Measurements from ENCODE around the gene MCCD1.
A peak's percentile ranks its signal among the peaks of the same experiment; 100 is the strongest.

The MCCD1 gene

DNA sequence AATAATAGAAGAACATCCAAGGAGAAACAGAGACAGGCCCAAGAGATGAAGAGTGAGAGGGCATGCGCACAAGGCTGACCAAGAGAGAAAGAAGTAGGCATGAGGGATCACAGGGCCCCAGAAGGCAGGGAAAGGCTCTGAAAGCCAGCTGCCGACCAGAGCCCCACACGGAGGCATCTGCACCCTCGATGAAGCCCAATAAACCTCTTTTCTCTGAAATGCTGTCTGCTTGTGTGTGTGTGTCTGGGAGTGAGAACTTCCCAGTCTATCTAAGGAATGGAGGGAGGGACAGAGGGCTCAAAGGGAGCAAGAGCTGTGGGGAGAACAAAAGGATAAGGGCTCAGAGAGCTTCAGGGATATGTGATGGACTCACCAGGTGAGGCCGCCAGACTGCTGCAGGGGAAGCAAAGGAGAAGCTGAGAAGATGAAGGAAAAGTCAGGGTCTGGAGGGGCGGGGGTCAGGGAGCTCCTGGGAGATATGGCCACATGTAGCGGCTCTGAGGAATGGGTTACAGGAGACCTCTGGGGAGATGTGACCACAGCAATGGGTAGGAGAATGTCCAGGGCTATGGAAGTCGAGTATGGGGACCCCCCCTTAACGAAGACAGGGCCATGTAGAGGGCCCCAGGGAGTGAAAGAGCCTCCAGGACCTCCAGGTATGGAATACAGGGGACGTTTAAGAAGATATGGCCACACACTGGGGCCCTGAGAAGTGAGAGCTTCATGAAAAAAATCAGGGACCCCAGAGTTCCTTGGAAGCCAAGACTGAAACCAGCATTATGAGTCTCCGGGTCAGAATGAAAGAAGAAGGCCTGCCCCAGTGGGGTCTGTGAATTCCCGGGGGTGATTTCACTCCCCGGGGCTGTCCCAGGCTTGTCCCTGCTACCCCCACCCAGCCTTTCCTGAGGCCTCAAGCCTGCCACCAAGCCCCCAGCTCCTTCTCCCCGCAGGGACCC lies 45.6 kb downstream of the MCCD1 start:
- peak overlapping the region; percentile 90 for H3K4me3 ChIP-seq (replicated peaks; ENCODE audit: low read depth, low read length)
- H3K36me3 ChIP-seq (ENCODE audit: control insufficient read depth, insufficient read depth, low read length): peaks cover 11% of the 10 kb centered on the region
- DNase-seq (ENCODE audit: extremely low read depth, insufficient read length): no peak
- H3K27me3 ChIP-seq (replicated peaks; ENCODE audit: control insufficient read depth, insufficient read depth, low read length): no peaks in the 10 kb centered on the region
- TF ChIP-seq, protein P1, sequence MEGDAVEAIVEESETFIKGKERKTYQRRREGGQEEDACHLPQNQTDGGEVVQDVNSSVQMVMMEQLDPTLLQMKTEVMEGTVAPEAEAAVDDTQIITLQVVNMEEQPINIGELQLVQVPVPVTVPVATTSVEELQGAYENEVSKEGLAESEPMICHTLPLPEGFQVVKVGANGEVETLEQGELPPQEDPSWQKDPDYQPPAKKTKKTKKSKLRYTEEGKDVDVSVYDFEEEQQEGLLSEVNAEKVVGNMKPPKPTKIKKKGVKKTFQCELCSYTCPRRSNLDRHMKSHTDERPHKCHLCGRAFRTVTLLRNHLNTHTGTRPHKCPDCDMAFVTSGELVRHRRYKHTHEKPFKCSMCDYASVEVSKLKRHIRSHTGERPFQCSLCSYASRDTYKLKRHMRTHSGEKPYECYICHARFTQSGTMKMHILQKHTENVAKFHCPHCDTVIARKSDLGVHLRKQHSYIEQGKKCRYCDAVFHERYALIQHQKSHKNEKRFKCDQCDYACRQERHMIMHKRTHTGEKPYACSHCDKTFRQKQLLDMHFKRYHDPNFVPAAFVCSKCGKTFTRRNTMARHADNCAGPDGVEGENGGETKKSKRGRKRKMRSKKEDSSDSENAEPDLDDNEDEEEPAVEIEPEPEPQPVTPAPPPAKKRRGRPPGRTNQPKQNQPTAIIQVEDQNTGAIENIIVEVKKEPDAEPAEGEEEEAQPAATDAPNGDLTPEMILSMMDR (IDR thresholded peaks at IDR 0.05; ENCODE audit: insufficient read depth, low read length, poor library complexity, severe bottlenecking): peak; percentile 37

DNA sequence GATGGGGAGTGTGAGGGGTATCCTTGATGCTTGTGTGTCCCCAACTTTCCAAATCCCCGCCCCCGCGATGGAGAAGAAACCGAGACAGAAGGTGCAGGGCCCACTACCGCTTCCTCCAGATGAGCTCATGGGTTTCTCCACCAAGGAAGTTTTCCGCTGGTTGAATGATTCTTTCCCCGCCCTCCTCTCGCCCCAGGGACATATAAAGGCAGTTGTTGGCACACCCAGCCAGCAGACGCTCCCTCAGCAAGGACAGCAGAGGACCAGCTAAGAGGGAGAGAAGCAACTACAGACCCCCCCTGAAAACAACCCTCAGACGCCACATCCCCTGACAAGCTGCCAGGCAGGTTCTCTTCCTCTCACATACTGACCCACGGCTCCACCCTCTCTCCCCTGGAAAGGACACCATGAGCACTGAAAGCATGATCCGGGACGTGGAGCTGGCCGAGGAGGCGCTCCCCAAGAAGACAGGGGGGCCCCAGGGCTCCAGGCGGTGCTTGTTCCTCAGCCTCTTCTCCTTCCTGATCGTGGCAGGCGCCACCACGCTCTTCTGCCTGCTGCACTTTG lies 46.7 kb downstream of the MCCD1 start, which contains the start of gene TNF:
TSS of gene TNF (plus strand) at position 231 of the 567 bp plus-strand sequence. CDS start at position 408, 177 bp downstream.
- Histone ChIP-seq H3K4me3 (replicated peaks; ENCODE audit: low read depth, low read length) (peak within 1 kb of the TSS; percentile 90), H3K27me3 (replicated peaks; ENCODE audit: control insufficient read depth, insufficient read depth, low read length) (no peaks in the 10 kb centered on the region), H3K36me3 (ENCODE audit: control insufficient read depth, insufficient read depth, low read length) (peaks cover 11% of the 10 kb centered on the region)
- TF ChIP-seq, protein P1 (IDR thresholded peaks at IDR 0.05; ENCODE audit: insufficient read depth, low read length, poor library complexity, severe bottlenecking): no peak
- DNase-seq (ENCODE audit: extremely low read depth, insufficient read length): peak; percentile 87

DNA sequence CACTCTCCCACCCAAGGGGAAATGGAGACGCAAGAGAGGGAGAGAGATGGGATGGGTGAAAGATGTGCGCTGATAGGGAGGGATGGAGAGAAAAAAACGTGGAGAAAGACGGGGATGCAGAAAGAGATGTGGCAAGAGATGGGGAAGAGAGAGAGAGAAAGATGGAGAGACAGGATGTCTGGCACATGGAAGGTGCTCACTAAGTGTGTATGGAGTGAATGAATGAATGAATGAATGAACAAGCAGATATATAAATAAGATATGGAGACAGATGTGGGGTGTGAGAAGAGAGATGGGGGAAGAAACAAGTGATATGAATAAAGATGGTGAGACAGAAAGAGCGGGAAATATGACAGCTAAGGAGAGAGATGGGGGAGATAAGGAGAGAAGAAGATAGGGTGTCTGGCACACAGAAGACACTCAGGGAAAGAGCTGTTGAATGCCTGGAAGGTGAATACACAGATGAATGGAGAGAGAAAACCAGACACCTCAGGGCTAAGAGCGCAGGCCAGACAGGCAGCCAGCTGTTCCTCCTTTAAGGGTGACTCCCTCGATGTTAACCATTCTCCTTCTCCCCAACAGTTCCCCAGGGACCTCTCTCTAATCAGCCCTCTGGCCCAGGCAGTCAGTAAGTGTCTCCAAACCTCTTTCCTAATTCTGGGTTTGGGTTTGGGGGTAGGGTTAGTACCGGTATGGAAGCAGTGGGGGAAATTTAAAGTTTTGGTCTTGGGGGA lies 47.4 kb downstream of the MCCD1 start:
- TF ChIP-seq, protein P1 (IDR thresholded peaks at IDR 0.05; ENCODE audit: insufficient read depth, low read length, poor library complexity, severe bottlenecking): no peak
- no peak for DNase-seq (ENCODE audit: extremely low read depth, insufficient read length)
- peaks cover 11% of the 10 kb centered on the region for H3K36me3 ChIP-seq (ENCODE audit: control insufficient read depth, insufficient read depth, low read length)
- no peaks in the 10 kb centered on the region for H3K27me3 ChIP-seq (replicated peaks; ENCODE audit: control insufficient read depth, insufficient read depth, low read length)
- peak overlapping the region; percentile 90 for H3K4me3 ChIP-seq (replicated peaks; ENCODE audit: low read depth, low read length)

DNA sequence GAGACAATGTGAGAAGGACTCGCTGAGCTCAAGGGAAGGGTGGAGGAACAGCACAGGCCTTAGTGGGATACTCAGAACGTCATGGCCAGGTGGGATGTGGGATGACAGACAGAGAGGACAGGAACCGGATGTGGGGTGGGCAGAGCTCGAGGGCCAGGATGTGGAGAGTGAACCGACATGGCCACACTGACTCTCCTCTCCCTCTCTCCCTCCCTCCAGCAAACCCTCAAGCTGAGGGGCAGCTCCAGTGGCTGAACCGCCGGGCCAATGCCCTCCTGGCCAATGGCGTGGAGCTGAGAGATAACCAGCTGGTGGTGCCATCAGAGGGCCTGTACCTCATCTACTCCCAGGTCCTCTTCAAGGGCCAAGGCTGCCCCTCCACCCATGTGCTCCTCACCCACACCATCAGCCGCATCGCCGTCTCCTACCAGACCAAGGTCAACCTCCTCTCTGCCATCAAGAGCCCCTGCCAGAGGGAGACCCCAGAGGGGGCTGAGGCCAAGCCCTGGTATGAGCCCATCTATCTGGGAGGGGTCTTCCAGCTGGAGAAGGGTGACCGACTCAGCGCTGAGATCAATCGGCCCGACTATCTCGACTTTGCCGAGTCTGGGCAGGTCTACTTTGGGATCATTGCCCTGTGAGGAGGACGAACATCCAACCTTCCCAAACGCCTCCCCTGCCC lies 48.3 kb downstream of the MCCD1 start:
- TF ChIP-seq, protein P1 (IDR thresholded peaks at IDR 0.05; ENCODE audit: insufficient read depth, low read length, poor library complexity, severe bottlenecking): no peak
- peak overlapping the region; percentile 90 for H3K4me3 ChIP-seq (replicated peaks; ENCODE audit: low read depth, low read length)
- H3K36me3 ChIP-seq (ENCODE audit: control insufficient read depth, insufficient read depth, low read length): peaks cover 11% of the 10 kb centered on the region
- no peaks in the 10 kb centered on the region for H3K27me3 ChIP-seq (replicated peaks; ENCODE audit: control insufficient read depth, insufficient read depth, low read length)
- no peak for DNase-seq (ENCODE audit: extremely low read depth, insufficient read length)

DNA sequence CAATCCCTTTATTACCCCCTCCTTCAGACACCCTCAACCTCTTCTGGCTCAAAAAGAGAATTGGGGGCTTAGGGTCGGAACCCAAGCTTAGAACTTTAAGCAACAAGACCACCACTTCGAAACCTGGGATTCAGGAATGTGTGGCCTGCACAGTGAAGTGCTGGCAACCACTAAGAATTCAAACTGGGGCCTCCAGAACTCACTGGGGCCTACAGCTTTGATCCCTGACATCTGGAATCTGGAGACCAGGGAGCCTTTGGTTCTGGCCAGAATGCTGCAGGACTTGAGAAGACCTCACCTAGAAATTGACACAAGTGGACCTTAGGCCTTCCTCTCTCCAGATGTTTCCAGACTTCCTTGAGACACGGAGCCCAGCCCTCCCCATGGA lies 48.8 kb downstream of the MCCD1 start:
- Histone ChIP-seq H3K4me3 (replicated peaks; ENCODE audit: low read depth, low read length) (peak overlapping the region; percentile 90), H3K36me3 (ENCODE audit: control insufficient read depth, insufficient read depth, low read length) (peaks cover 11% of the 10 kb centered on the region), H3K27me3 (replicated peaks; ENCODE audit: control insufficient read depth, insufficient read depth, low read length) (no peaks in the 10 kb centered on the region)
- no peak for DNase-seq (ENCODE audit: extremely low read depth, insufficient read length)
- TF ChIP-seq, protein P1 (IDR thresholded peaks at IDR 0.05; ENCODE audit: insufficient read depth, low read length, poor library complexity, severe bottlenecking): no peak

Measured in GM06990 (cell line).